KOPT-K1 (cell line): ENCODE results near the gene TTBK1.

Experiments
- H3K27ac ChIP-seq: fragments of 200-600 bp; sonication (generic); 2 replicates; pipeline ENCODE4 v1.5.1; 2016; ENCODE audit warnings: antibody characterized with exemption, mild to moderate bottlenecking, low read depth, low read length; ENCODE audit not compliant: poor library complexity, severe bottlenecking
- H3K36me3 ChIP-seq: fragments of 200-600 bp; sonication (generic); 2 replicates; pipeline ENCODE4 v1.5.1; 2017; ENCODE audit warnings: antibody characterized with exemption, mild to moderate bottlenecking, low read length, moderate library complexity; ENCODE audit not compliant: insufficient read depth
- H3K9me3 ChIP-seq: fragments of 200-600 bp; sonication (generic); 2 replicates; pipeline ENCODE4 v1.5.1; 2017; ENCODE audit warnings: antibody characterized with exemption, low read length, mild to moderate bottlenecking; ENCODE audit not compliant: insufficient read depth, poor library complexity, severe bottlenecking

Gene TTBK1

GRCh38 chr6:43257367-43258145 is 14.3 kb downstream of the TTBK1 start:
- Histone ChIP-seq H3K36me3 (no peaks in the 10 kb centered on the region), H3K9me3 (no peaks in the 10 kb centered on the region), H3K27ac (no peak overlapping the region)

DNA sequence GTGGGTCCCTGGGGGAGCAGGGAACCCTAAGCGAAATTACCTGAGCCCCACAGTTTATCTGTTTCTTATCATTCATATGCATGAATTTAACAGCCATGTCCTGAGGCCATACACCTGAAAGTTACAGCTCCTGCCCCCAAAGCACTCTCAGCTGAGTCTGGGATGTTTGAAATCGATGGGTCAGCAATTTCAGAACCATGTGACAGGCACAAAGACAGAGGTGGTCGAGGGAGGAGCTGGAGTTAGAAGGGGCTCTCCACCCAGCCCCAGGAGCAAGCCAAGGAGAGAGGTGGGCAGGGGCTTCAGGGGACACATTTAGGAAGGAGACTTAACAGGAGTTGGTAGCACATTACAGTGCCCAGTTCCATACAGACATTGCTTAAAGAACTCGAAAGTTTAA is 14.9 kb downstream of the TTBK1 start:
- H3K27ac ChIP-seq = no peak overlapping the region
- no peaks in the 10 kb centered on the region for H3K36me3 ChIP-seq
- H3K9me3 ChIP-seq = no peaks in the 10 kb centered on the region

- no peak overlapping the region for H3K27ac ChIP-seq
- no peaks in the 10 kb centered on the region for H3K36me3 ChIP-seq
- H3K9me3 ChIP-seq = no peaks in the 10 kb centered on the region
Measured at GRCh38 chr6:43258807-43259686, 15.8 kb downstream of the TTBK1 start.

GRCh38 chr6:43260791-43261190 is 17.5 kb downstream of the TTBK1 start:
- no peak overlapping the region for H3K27ac ChIP-seq
- no peaks in the 10 kb centered on the region for H3K36me3 ChIP-seq
- no peaks in the 10 kb centered on the region for H3K9me3 ChIP-seq

- Histone ChIP-seq H3K36me3 (no peaks in the 10 kb centered on the region), H3K27ac (no peak overlapping the region), H3K9me3 (no peaks in the 10 kb centered on the region)
Measured at GRCh38 chr6:43261198-43261597, 17.9 kb downstream of the TTBK1 start.

DNA sequence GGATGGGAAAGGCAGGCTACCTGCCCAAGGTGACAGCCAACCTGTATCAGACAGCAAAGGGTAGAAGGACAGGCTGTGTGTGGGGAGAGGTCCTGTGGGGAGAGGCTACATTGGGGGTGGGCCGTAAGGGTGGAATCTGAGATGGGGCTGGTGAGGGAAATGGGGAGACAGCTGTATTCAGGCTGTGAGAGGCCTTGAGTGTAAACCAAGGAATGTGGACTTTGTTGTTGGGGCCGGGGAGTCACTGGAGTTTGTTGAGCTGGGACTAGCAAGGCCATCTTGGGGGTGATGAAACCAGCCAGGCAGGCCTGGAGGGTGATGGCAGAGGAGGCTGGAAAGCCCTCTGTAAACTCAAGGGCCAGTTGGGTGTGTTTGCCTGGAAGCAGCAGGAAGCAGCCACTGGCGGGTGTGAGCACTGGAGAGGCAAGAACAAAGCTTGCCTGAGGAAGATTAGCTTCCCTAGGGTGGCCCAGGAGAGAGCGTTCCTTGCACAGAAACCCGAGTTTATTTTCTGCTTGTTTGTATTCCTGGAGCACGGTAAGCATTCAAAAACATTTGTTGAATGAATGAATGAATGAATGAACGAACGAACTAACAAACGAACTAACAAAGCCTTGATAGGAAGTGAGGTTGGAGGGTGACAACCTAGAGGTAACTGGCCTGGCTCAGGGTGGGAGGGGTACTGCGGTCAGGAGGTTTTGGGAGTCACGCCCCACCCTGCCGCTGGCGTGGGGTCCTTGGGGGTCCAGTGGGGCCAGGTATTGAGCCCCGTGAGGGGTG is 18.9 kb downstream of the TTBK1 start:
- no peak overlapping the region for H3K27ac ChIP-seq
- no peaks in the 10 kb centered on the region for H3K36me3 ChIP-seq
- H3K9me3 ChIP-seq = no peaks in the 10 kb centered on the region

- no peaks in the 10 kb centered on the region for H3K9me3 ChIP-seq
- H3K27ac ChIP-seq = no peak overlapping the region
- no peaks in the 10 kb centered on the region for H3K36me3 ChIP-seq
Measured at GRCh38 chr6:43262780-43263313, 19.6 kb downstream of the TTBK1 start.

DNA sequence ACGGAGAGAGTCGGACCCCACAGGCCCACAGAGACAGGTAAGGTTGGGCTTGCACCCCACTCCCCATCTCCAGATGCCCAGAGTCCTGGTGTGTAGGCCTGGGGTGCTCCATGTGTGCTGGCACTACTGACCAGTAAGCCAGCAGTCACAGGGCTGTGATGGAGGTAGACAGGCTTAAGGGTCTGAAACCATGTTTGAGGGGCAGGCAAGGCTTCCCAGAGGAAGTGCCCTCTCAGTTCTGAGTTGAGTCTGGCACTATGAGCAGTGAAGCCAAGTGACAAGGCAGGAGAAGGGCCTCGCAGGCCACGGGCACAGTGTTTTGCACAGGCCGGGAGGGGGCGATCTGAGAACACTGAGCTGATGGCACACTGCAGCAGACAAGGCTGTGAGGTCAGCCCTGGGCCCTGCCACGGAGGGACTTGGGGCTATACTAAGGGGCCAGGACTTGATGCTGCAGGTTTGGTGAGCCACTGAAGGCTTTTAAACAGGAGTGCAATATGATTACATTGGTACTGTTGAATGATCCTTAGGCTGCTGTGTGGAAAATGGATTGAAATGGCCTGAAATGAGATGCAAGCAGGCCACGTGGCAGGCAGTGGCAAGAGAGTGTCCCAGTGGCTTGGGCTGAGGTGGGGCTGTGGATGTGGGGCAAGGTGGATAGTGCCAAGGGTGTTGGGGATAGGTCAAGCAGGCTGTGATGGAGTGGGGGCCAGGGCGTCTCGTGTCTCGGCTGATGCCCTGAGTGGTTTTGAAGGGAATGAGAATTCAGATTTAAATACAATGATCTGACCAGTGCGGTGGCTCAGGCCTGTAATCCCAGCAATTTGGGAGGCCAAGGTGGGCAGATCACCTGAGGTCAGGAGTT is 20.3 kb downstream of the TTBK1 start:
- H3K27ac ChIP-seq = no peak overlapping the region
- H3K9me3 ChIP-seq = no peaks in the 10 kb centered on the region
- no peaks in the 10 kb centered on the region for H3K36me3 ChIP-seq

DNA sequence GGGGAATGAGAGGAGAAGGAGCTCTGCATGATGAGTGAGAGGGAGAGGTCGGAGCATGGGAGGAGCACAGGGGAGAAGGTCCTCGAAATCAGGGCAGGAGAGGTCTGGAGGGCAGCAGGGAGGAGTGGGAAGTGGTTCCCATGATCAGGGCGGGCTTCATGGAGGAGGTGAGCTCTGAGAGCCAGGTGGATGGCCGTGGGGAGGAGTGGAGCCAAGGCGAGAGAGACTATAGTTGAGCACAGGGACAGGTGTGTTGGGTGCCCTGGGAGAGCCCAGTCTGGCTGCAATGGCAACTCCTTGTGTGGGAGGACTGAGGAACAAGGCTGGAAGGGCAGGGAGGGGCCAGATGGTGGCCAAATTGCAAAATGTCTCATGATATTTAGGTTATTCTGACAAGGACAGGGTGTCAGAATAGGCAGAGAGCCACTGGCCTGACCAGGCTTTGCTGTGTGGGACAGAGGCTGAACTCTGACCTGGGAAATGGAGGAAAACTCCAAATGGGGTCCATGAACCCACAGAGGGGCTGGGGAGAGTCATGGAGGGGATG is 21.4 kb downstream of the TTBK1 start:
- no peaks in the 10 kb centered on the region for H3K9me3 ChIP-seq
- H3K27ac ChIP-seq = no peak overlapping the region
- H3K36me3 ChIP-seq = no peaks in the 10 kb centered on the region

GRCh38 chr6:43265564-43265963 is 22.3 kb downstream of the TTBK1 start:
- no peaks in the 10 kb centered on the region for H3K9me3 ChIP-seq
- H3K27ac ChIP-seq = no peak overlapping the region

DNA sequence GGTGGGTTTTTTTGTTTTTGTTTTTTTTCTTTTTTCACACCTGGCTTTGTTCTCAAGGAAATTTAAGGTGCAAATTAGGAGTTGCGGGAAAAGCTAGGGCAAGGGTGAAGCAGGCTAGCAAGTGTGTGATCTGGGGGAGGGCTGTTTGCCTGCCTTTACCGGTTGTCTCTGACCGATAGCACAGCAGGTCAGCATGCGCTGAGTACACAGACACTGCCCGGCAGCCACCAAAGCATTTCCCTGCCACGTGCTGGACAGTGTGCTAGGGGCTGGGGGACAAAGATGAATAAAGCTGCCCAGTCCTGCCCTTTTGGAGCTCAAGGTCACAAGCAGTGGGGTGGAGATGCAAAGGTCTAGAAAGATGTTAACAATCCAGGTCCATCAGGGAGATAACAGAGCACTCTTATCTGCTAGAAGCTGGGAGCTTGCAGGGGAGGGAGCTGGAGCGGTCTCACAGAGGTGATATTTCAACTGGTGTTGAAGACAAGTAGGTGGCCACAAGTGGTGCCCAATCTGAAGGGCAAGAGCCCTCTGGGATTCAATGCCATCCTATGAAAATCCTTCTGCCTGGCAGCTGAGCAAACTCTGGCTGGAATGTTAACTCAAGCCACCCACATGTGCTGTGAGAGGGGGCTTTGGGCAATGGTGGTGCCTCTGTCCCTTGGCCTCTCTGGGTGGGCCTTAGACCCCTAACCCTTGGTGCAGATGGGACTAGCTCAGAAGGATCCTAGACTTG is 24.5 kb downstream of the TTBK1 start:
- H3K9me3 ChIP-seq = no peaks in the 10 kb centered on the region
- no peak overlapping the region for H3K27ac ChIP-seq
- no peaks in the 10 kb centered on the region for H3K36me3 ChIP-seq

More at GRCh38 chr6:43265564-43265963, 22.3 kb downstream of the TTBK1 start:
- H3K36me3 ChIP-seq = no peaks in the 10 kb centered on the region

GRCh38 chr6:43268355-43268700 is 25.0 kb downstream of the TTBK1 start:
- no peaks in the 10 kb centered on the region for H3K36me3 ChIP-seq
- H3K27ac ChIP-seq = no peak overlapping the region
- no peaks in the 10 kb centered on the region for H3K9me3 ChIP-seq

DNA sequence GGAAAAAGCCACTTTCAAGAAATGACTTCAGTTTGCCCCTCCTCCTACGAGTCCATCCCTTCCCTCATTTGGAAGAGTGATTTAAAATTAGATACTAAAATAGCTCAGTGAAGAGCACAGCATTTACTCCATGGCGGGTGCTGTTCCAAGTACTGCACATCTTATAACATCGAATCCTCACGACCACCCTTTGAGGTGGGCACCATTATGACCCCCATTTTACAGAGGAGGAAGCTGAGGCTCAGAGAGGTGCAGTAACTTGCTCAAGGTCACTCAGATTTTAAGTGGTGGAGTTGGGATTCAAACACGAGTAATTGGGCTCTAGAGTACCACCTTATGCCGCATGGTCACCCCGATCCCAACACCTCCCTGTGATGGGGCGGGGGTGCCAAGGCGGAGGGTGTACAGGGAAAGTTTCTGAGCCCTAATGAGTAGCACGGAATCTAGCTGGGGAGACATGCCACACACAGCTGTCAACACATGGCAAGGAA is 25.5 kb downstream of the TTBK1 start:
- Histone ChIP-seq H3K9me3 (no peaks in the 10 kb centered on the region), H3K27ac (no peak overlapping the region)

More for the DNA sequence above, 25.5 kb downstream of the TTBK1 start:
- H3K36me3 ChIP-seq = no peaks in the 10 kb centered on the region
